OCI-LY1 (cell line): ENCODE results near the gene CDK9.

Source experiments
- EZH2 ChIP-seq: fragments of 200-600 bp; sonication (generic), shearing (Covaris generic); IDR thresholded peaks from 2 replicates; pipeline ENCODE4 v1.8.0; 2017; ENCODE audit warnings: borderline replicate concordance, mixed run types, mild to moderate bottlenecking, antibody characterized with exemption, low read length, moderate library complexity, mixed read lengths
- TF ChIP-seq, protein P1 (sequence below): fragments of 200-600 bp; sonication (generic), shearing (Covaris generic); IDR thresholded peaks from 2 replicates; pipeline ENCODE4 v1.5.1; 2017; ENCODE audit warnings: mild to moderate bottlenecking, antibody characterized with exemption, low read length, moderate library complexity, mixed read lengths

DNA sequence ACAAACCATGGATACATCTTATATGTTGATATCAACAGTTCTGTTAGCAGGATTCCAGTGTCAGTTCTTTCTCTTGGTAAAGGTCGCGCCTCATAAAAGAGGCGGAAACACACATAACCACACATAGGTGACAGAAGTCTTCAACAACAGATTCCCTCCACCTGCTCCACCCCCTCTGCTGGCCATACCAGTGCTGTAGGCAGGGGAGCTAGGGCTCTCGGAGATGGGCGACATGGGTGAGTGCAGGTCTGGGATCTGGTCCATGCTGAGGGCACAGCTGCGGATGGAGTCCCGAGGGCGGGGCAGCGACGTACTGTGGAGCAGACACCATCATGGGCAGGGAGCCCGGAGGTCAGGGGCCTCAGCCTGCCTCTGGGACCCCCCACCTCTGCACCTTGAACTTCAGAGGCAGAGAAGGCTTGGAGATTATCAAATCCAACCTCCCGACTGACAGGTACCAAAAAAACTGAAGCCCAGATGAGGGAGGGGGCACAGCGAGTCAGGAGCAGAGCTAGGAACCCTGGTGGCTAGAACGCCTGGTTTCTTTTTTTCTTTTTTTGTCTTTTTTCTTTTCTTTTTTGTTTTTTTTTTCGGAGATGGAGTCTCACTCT lies 38.8 kb upstream of the CDK9 start:
- TF ChIP-seq, protein P1, sequence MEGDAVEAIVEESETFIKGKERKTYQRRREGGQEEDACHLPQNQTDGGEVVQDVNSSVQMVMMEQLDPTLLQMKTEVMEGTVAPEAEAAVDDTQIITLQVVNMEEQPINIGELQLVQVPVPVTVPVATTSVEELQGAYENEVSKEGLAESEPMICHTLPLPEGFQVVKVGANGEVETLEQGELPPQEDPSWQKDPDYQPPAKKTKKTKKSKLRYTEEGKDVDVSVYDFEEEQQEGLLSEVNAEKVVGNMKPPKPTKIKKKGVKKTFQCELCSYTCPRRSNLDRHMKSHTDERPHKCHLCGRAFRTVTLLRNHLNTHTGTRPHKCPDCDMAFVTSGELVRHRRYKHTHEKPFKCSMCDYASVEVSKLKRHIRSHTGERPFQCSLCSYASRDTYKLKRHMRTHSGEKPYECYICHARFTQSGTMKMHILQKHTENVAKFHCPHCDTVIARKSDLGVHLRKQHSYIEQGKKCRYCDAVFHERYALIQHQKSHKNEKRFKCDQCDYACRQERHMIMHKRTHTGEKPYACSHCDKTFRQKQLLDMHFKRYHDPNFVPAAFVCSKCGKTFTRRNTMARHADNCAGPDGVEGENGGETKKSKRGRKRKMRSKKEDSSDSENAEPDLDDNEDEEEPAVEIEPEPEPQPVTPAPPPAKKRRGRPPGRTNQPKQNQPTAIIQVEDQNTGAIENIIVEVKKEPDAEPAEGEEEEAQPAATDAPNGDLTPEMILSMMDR: no peak
- no peak for TF ChIP-seq EZH2
